GM19193 (cell line): Measurements from ENCODE around the gene REXO5.

Experiments used
- POLR2A ChIP-seq: IDR thresholded peaks from 4 replicates; pipeline ENCODE4 v1.6.1; 2011; ENCODE audit not compliant: insufficient read depth, insufficient read length; ENCODE audit errors: extremely low read depth

The REXO5 gene

GRCh38 chr16:20782470-20782869 is 23.9 kb upstream of the REXO5 start:
- no peak for TF ChIP-seq POLR2A

GRCh38 chr16:20784204-20784603 is 22.1 kb upstream of the REXO5 start:
- TF ChIP-seq POLR2A, result no peak

- TF ChIP-seq POLR2A, result no peak
Measured at GRCh38 chr16:20789130-20789529, 17.2 kb upstream of the REXO5 start.

- no peak for TF ChIP-seq POLR2A
Measured at GRCh38 chr16:20791923-20792612, 14.3 kb upstream of the REXO5 start.

GRCh38 chr16:20798364-20798763 is 8.0 kb upstream of the REXO5 start:
- TF ChIP-seq POLR2A, result no peak

- TF ChIP-seq POLR2A, result no peak
Measured at GRCh38 chr16:20799599-20799998, 6.7 kb upstream of the REXO5 start.

GRCh38 chr16:20801278-20801677 is 5.0 kb upstream of the REXO5 start:
- no peak for TF ChIP-seq POLR2A

GRCh38 chr16:20803192-20803560 is 3.2 kb upstream of the REXO5 start:
- no peak for TF ChIP-seq POLR2A

- TF ChIP-seq POLR2A, result no peak
Measured at GRCh38 chr16:20803561-20804214, 2.6 kb upstream of the REXO5 start.

GRCh38 chr16:20807862-20808261 is 1.5 kb downstream of the REXO5 start:
- no peak for TF ChIP-seq POLR2A

GRCh38 chr16:20811889-20812439 is 5.6 kb downstream of the REXO5 start:
- no peak for TF ChIP-seq POLR2A

- TF ChIP-seq POLR2A, result no peak
Measured at GRCh38 chr16:20812510-20812909, 6.2 kb downstream of the REXO5 start.

- no peak for TF ChIP-seq POLR2A
Measured at GRCh38 chr16:20814784-20815183, 8.5 kb downstream of the REXO5 start.

- TF ChIP-seq POLR2A, result no peak
Measured at GRCh38 chr16:20818929-20819585, 12.7 kb downstream of the REXO5 start.

GRCh38 chr16:20821682-20822081 is 15.4 kb downstream of the REXO5 start:
- no peak for TF ChIP-seq POLR2A
